Amygdala (tissue), 56 donors: Measurements from ENCODE around the gene CPPED1.
"Not testable (repeated sequence)": the region's sequence is repeated elsewhere in the genome, so short reads cannot be mapped to it uniquely, and the experiment has no call there.

ENCODE experiments used
- DNase-seq, 56 donors: peaks; one replicate each; lab custom pipeline; 2025; lab: John Stamatoyannopoulos, UW

Gene CPPED1

GRCh38 chr16:12802661-12803060 lies 1.0 kb downstream of the CPPED1 start:
- DNase-seq, result no peak

DNA sequence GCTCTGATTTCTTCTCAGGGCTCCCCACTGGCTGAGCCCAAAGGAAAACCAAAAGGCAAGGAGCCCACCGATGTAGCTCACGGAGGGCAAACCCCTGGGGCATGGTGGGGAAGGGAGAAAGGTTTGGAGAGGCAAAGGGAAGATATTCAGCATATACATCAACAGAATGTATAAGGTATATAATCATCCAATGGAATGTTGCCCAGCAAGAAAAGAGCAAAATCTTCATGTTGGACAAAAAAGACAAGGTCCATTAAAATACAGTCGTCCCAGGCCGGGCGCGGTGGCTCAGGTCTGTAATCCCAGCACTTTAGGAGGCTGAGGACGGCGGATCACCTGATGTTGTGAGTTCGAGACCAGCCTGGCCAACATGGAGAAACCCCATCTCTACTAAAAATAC lies 1.6 kb downstream of the CPPED1 start:
- DNase-seq, result no peak

- DNase-seq, result peak in 1 of 56 donors; percentile 18
Observed at GRCh38 chr16:12801511-12802042, 2.1 kb downstream of the CPPED1 start.

DNA sequence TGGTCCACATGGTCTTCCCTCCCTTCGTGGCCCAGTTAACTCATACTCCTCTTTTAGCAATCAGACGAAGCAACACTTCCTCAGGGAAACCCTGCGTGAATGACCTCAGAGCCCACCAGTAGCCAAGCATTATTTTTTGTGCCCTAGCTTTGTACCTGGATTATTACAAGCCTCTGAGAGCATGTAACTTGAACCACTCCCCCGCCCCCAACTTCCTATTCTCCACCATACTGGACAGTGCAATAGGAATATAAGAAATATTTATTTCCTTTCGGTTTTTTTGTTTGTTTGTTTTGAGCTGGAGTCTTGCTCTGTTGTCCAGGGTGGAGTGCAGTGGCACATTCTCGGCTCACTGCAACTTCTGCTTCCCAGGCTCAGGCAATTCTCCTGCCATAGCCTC lies 2.9 kb downstream of the CPPED1 start:
- DNase-seq, result no peak

DNA sequence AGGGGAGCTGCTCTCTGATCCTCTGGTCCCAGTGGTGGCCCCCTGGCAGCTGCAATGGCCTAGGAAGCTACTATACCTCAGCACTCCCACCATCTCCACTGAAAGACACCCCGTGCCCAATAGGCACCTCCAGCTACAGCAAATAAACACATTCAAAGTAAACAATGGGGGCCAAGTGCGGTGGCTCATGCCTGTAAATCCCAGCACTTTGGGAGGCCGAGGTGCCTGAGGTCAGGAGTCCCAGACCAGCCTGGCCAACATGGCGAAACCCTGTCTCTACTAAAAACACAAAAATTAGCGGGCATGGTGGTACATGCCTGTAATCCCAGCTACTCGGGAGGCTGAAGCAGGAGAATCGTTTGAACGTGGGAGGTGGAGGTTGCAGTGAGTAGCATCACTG lies 3.7 kb downstream of the CPPED1 start:
- not testable (repeated sequence) for DNase-seq

GRCh38 chr16:12798846-12799245 lies 4.8 kb downstream of the CPPED1 start:
- no peak for DNase-seq

GRCh38 chr16:12798171-12798570 lies 5.5 kb downstream of the CPPED1 start:
- DNase-seq, result no peak

GRCh38 chr16:12796498-12796897 lies 7.2 kb downstream of the CPPED1 start:
- no peak for DNase-seq

DNA sequence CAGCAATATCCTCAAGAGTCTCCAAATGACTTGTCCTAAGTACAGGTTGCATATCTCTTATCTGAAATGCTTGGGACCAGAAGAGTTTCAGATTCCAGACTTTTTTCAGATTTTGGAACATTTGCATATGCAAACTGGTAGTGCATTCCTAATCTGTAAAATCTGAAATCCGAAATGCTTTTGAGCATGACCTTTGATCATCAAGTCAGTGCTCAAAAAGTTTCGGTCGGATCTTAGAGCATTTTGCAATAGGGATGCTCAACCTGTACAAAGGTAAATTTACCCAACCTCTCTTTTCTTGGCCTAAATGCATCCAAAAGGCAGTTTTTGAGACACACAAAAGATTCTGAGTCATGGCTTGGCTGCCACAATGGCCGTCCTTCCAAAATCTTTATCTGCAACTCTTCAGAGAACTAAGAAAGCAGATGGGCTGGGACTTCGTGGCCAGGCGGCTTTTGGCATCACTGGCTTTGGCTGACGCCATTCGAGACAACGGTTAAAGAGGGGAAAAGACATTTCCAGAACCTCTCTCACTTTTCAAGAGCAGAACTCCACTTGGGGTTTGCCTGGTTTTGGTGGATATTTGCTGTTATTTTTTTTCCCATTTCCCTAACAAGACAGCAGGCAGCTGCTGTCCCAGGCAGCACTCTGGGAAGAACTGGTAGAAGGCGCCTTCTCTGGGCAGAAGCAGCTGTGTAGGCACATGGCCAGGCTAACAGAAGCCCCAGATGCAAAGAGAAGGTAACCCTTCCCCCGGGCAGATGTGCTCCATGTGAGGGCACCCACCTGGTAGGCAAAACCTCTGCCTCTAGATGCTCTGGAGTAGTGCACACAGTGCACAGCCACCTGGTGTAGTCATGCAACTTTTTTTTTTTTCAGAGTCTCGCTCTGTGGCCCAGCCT lies 8.9 kb downstream of the CPPED1 start:
- no peak for DNase-seq

GRCh38 chr16:12793865-12794240 lies 9.8 kb downstream of the CPPED1 start:
- no peak for DNase-seq

GRCh38 chr16:12793120-12793864 lies 10.4 kb downstream of the CPPED1 start:
- DNase-seq, result no peak

GRCh38 chr16:12792528-12792927 lies 11.2 kb downstream of the CPPED1 start:
- not testable (repeated sequence) for DNase-seq

DNA sequence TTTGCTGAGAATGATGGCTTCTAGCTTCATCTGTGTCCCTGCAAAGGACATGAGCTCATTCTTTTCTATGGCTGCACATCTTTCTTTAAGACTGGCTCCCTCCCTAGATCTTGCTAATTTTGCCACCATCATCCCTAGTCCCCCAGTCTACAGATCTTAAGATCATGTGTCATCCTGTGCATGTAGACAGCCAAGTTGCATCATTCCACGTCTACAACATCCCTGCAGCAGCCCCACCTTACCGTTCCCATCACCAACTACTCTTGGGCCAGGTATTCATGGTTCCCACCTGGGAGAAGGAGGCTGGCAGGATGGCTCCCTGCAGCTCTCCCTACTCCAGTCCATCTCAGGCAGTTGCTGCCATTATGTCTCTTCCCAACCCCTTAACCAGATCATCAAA lies 12.3 kb downstream of the CPPED1 start:
- DNase-seq, result no peak

- DNase-seq, result no peak
Observed at GRCh38 chr16:12788758-12789157, 14.9 kb downstream of the CPPED1 start.

DNA sequence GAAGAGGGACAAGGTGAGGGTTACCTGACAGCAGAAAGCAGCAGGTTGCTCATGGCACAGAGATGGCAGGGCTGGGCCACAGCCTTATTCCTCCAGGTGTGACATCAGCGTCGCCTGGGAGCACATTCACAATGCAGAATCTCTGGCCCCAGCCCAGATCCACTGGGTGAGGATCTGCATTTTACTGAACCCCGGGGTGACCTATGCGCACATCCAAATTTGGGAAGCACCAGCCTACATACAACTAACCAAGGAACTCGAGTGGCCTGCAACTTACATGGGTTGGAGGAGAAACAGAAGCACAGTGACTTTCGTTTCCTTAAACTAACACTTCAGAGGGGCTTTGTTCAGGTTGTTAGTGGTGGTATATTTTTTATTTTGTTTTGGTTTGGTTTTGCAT lies 17.6 kb downstream of the CPPED1 start:
- no peak for DNase-seq

DNA sequence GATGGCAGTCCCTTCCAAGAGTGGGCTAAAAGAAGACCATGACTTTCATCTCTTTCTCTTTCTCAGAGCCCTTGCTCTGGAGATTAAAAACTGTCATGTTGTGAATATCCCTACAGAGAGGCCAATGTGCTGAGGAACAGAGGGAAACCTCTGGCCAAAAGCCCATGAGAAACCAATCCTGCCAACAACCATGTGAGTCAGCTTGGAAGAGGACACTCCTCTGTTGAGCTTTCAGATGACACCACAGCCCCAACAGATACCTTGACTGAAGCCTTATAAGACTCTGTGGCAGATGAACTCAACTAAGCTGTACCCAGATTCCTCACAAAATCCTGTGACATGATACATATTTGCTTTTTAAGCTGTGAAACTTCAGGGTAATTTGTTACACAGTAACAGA lies 19.6 kb downstream of the CPPED1 start:
- no peak for DNase-seq

GRCh38 chr16:12781777-12782176 lies 21.9 kb downstream of the CPPED1 start:
- peak in 9 of 56 donors; percentile 10 to 64 (median 25) for DNase-seq

- no peak for DNase-seq
Observed at GRCh38 chr16:12780467-12780866, 23.2 kb downstream of the CPPED1 start.

- no peak for DNase-seq
Observed at GRCh38 chr16:12778726-12779125, 25.0 kb downstream of the CPPED1 start.

DNA sequence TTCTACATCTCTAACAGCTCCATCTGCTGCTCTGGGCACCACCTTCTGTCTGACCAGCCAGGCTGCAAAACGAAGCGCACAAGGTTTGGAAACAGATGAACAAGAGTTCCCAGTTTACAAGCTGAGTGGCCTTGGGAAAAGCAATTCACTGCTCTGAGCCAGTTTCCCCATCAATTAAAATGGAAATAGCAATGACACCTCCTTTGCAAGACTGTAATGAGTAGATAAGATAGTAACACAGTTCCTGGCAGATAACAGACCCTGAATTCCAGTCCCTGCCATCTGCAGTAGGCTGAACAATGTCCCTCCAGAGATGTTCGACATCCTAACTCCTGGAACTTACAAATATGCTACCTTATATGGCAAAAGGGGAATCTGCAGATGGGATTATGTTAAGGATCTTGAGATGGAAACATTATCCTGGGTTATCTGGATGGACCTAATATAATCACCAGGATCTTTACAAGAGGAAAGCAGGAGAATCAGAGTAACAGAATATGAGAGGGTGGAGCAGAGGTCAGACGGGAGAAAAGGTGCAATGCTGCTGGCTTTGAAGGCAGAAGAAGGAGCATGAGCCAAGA lies 27.9 kb downstream of the CPPED1 start:
- DNase-seq, result no peak

- DNase-seq, result no peak
Observed at GRCh38 chr16:12773221-12773620, 30.5 kb downstream of the CPPED1 start.
